Endothelial cell (in vitro differentiated cells): ENCODE data around the gene ARHGAP32. TPM values are rescaled to one million over a fixed set of nuclear protein-coding genes. Genes with fewer than 3 reads are reported as not detected.

Source experiments
- DNase-seq: peaks from one replicate; pipeline ENCODE4 v3.0.0; 2021; ENCODE audit warnings: low spot score
- H3K27ac Mint-ChIP-seq: one replicate; pipeline ENCODE4 v1.8.0; 2021; ENCODE audit warnings: mixed read lengths, inconsistent platforms; ENCODE audit not compliant: unreplicated experiment
- H3K27me3 Mint-ChIP-seq: one replicate; pipeline ENCODE4 v1.8.0; 2021; ENCODE audit warnings: mild to moderate bottlenecking, moderate library complexity, mixed read lengths, inconsistent platforms; ENCODE audit not compliant: unreplicated experiment
- H3K36me3 Mint-ChIP-seq: one replicate; pipeline ENCODE4 v1.8.0; 2021; ENCODE audit warnings: mild to moderate bottlenecking, low read depth, mixed read lengths, inconsistent platforms; ENCODE audit not compliant: unreplicated experiment
- H3K4me1 Mint-ChIP-seq: one replicate; pipeline ENCODE4 v1.8.0; 2021; ENCODE audit warnings: mild to moderate bottlenecking, mixed read lengths, inconsistent platforms; ENCODE audit not compliant: unreplicated experiment
- H3K4me3 Mint-ChIP-seq: one replicate; pipeline ENCODE4 v1.8.0; 2021; ENCODE audit warnings: mild to moderate bottlenecking, mixed read lengths, inconsistent platforms; ENCODE audit not compliant: unreplicated experiment
- H3K9me3 Mint-ChIP-seq: one replicate; pipeline ENCODE4 v1.8.0; 2021; ENCODE audit warnings: mixed read lengths, inconsistent platforms; ENCODE audit not compliant: unreplicated experiment
- total RNA-seq: library from RNA; stranded (reverse); fragmentation: NEBNext Ultra II Directional; extraction: Animal tissue kit (Norgen Biotek cat#: 25700); gene quantifications from one replicate; pipeline ENCODE4 v1.2.1, GENCODE V29; 2021; ENCODE audit not compliant: unreplicated experiment
- TF ChIP-seq, protein P1 (sequence below): fragments of 200-600 bp; sonication (generic); IDR thresholded peaks from one replicate; pipeline ENCODE4 v1.5.0; 2021; ENCODE audit warnings: antibody characterized with exemption; ENCODE audit not compliant: unreplicated experiment

ARHGAP32 gene
- total RNA-seq, 1 donor from 2014 or later: 14.5 TPM

DNA sequence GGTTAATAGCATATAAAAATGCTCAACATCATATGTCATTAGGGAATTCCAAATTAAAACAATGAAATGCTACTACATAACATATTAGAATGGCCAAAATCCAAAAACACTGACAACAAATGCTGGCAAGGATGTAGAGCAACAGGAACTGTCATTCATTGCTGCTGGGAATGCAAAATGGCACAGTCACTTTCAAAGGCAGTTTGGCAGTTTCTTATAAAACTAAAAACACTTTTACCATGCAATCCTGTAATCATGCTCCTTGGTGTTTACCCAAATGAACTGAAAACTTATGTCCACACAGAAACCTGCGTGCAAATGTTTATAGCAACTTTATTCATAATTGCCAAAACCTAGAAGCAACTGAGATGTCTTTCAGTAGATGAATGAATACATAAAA lies 105.1 kb downstream of the ARHGAP32 start:
- Mint-ChIP-seq H3K36me3 (no peaks in the 10 kb centered on the region), H3K27me3 (no peaks in the 10 kb centered on the region), H3K4me3 (no peak overlapping the region), H3K4me1 (no peaks in the 10 kb centered on the region), H3K27ac (no peak overlapping the region), H3K9me3 (peaks cover 3% of the 10 kb centered on the region)
- no peak for DNase-seq
- TF ChIP-seq, protein P1, sequence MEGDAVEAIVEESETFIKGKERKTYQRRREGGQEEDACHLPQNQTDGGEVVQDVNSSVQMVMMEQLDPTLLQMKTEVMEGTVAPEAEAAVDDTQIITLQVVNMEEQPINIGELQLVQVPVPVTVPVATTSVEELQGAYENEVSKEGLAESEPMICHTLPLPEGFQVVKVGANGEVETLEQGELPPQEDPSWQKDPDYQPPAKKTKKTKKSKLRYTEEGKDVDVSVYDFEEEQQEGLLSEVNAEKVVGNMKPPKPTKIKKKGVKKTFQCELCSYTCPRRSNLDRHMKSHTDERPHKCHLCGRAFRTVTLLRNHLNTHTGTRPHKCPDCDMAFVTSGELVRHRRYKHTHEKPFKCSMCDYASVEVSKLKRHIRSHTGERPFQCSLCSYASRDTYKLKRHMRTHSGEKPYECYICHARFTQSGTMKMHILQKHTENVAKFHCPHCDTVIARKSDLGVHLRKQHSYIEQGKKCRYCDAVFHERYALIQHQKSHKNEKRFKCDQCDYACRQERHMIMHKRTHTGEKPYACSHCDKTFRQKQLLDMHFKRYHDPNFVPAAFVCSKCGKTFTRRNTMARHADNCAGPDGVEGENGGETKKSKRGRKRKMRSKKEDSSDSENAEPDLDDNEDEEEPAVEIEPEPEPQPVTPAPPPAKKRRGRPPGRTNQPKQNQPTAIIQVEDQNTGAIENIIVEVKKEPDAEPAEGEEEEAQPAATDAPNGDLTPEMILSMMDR: no peak

DNA sequence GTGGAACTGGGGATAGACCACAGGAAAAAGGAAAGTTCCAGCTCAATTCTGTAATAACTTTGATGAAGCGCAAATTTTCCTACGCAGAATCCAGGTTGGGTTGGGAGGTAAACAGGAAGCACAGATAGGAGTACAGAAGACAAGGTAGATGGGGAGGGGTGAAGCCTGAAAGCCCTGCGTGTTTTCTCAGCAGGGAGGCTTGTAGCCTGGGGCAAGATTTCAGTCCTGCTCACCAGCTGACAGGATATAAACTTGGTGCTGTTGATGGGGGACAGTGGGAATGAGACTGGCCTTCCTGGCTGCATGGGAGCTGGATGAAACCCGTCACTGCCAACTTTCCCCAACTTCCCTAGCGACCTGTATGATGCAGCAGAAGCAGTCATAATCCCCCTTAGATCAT lies 114.9 kb downstream of the ARHGAP32 start:
- TF ChIP-seq, protein P1: no peak
- H3K36me3 Mint-ChIP-seq: no peaks in the 10 kb centered on the region
- no peaks in the 10 kb centered on the region for H3K27me3 Mint-ChIP-seq
- no peak for DNase-seq
- H3K9me3 Mint-ChIP-seq: no peaks in the 10 kb centered on the region
- peak overlapping the region; percentile 22 for H3K27ac Mint-ChIP-seq
- H3K4me3 Mint-ChIP-seq: no peak overlapping the region
- H3K4me1 Mint-ChIP-seq: peaks cover 4% of the 10 kb centered on the region

DNA sequence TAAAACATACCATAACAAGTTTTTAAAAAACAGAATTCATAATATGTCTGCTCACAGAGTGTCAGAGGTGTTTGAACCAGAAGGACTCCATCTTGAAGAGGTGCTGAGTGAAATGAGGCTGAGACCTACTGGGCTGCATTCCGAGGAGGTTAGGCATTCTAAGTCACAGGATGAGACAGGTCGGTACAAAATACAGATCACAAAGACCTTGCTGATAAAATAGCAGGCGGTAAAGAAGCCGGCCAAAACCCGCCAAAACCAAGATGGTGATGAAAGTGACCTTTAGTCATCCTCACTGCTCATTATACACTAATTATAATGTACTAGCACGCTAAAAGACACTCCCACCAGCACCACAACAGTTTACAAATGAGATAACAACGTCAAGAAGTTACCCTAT lies 116.4 kb downstream of the ARHGAP32 start:
- no peak for DNase-seq
- H3K27me3 Mint-ChIP-seq: no peaks in the 10 kb centered on the region
- H3K4me1 Mint-ChIP-seq: peaks cover 7% of the 10 kb centered on the region
- no peak overlapping the region for H3K27ac Mint-ChIP-seq
- TF ChIP-seq, protein P1: no peak
- no peak overlapping the region for H3K4me3 Mint-ChIP-seq
- no peaks in the 10 kb centered on the region for H3K9me3 Mint-ChIP-seq
- H3K36me3 Mint-ChIP-seq: no peaks in the 10 kb centered on the region

DNA sequence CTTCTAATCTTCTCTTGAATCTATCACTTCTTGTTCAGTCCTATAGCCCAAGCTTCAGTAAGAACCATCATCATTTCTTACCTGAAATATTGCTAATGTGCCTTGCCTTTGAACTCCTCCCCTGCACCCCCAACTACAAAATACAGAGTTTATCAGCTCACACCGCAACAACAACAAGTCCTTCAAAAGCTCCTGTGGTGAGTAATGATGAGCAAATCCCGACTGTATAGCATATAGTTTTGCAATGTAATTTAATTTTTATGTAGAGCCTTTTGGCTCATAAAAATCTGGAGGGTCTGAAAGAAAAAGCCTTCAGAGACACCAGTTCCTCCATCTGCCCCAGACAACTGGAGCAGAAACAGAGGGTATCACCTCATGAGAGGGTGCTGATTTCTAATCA lies 124.7 kb downstream of the ARHGAP32 start:
- Mint-ChIP-seq H3K4me3 (no peak overlapping the region), H3K36me3 (no peaks in the 10 kb centered on the region), H3K27ac (no peak overlapping the region), H3K9me3 (no peaks in the 10 kb centered on the region), H3K4me1 (peaks cover 3% of the 10 kb centered on the region), H3K27me3 (no peaks in the 10 kb centered on the region)
- TF ChIP-seq, protein P1: no peak
- DNase-seq: no peak

DNA sequence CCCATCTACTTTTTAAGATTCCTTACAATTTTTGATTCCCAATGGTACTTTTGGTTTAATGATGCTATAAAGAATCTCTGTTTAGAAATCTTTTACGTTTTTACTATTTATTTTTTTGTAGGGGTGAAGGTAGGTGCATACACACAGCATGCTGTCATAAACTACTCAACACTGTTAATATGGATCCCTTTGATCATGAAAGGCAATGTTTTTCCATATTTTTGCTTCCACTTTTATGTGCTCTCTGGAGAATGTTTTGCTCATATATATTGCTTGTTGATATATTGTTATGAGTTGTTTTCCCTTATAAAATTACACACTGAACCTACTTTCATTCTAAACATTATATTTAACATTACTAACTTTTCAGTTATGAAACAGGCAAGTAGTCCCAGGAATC lies 125.9 kb downstream of the ARHGAP32 start:
- no peak overlapping the region for H3K27ac Mint-ChIP-seq
- TF ChIP-seq, protein P1: no peak
- H3K4me3 Mint-ChIP-seq: no peak overlapping the region
- no peaks in the 10 kb centered on the region for H3K9me3 Mint-ChIP-seq
- no peak for DNase-seq
- H3K36me3 Mint-ChIP-seq: no peaks in the 10 kb centered on the region
- no peaks in the 10 kb centered on the region for H3K27me3 Mint-ChIP-seq
- no peaks in the 10 kb centered on the region for H3K4me1 Mint-ChIP-seq
